ENCODE data around the gene SELL.

The SELL gene

GRCh38 chr1:169711469-169712308 is at the start of gene SELL:
Gene SELL, minus strand, starts transcription at chr1:169711620. Its CDS starts 122 bp downstream, at chr1:169711498.
- ChIA-PET CTCF (interaction anchor here (0.6 to 1.3 kb wide), 7 partner anchors 8 to 1474 kb away, joined by 3 to 5 read pairs (median 3); no protein-coding TSS in a partner anchor), POLR2A (no interaction called here)
- peak; percentile 76 for DNase-seq (ENCODE audit: extremely low spot score)
- TF ChIP-seq ZNF384 (IDR thresholded peaks at IDR 0.05) = no peak
- TF ChIP-seq LEF1 (IDR thresholded peaks at IDR 0.05; ENCODE audit: borderline replicate concordance) = no peak
- TF ChIP-seq L3MBTL2 (conservative IDR thresholded peaks at IDR 0.05) = no peak
- no peak for TF ChIP-seq TARDBP (IDR thresholded peaks at IDR 0.05)
- peak; percentile 59 for TF ChIP-seq PKNOX1 (IDR thresholded peaks at IDR 0.05)
- TF ChIP-seq HDGF (IDR thresholded peaks at IDR 0.05; ENCODE audit: borderline replicate concordance) = no peak
- no peak for TF ChIP-seq NFRKB (IDR thresholded peaks at IDR 0.05)

GRCh38 chr1:169759038-169759437 is 47.6 kb upstream of the SELL start:
- TF ChIP-seq FOXA1 (IDR thresholded peaks at IDR 0.05) (no peak), PKNOX1 (IDR thresholded peaks at IDR 0.05) (no peak), LEF1 (IDR thresholded peaks at IDR 0.05; ENCODE audit: borderline replicate concordance) (no peak), FOXK2 (IDR thresholded peaks at IDR 0.05) (no peak), L3MBTL2 (conservative IDR thresholded peaks at IDR 0.05) (no peak)
- no peak for DNase-seq (ENCODE audit: extremely low spot score)
- ChIA-PET POLR2A (no interaction called here), CTCF (no interaction called here)

- POLR2A ChIA-PET = no interaction called here
- CTCF ChIA-PET = no interaction called here
- DNase-seq (ENCODE audit: extremely low spot score) = no peak
- TF ChIP-seq ZNF384 (IDR thresholded peaks at IDR 0.05) (no peak), LEF1 (IDR thresholded peaks at IDR 0.05; ENCODE audit: borderline replicate concordance) (no peak), SP1 (IDR thresholded peaks at IDR 0.05) (no peak), FOXM1 (IDR thresholded peaks at IDR 0.05; ENCODE audit: borderline replicate concordance) (no peak), PKNOX1 (IDR thresholded peaks at IDR 0.05) (no peak), HDGF (IDR thresholded peaks at IDR 0.05; ENCODE audit: borderline replicate concordance) (no peak), CTBP1 (IDR thresholded peaks at IDR 0.05; ENCODE audit: borderline replicate concordance) (no peak), ARNT (IDR thresholded peaks at IDR 0.05) (no peak), FOXK2 (IDR thresholded peaks at IDR 0.05) (no peak), TARDBP (IDR thresholded peaks at IDR 0.05) (no peak), BHLHE40 (IDR thresholded peaks at IDR 0.05; ENCODE audit: borderline replicate concordance) (no peak), NFRKB (IDR thresholded peaks at IDR 0.05) (no peak)
Measured at GRCh38 chr1:169753549-169753948, 42.1 kb upstream of the SELL start.

- POLR2A ChIA-PET = no interaction called here
- CTCF ChIA-PET = no interaction called here
- TF ChIP-seq NFRKB (IDR thresholded peaks at IDR 0.05) (no peak), CTBP1 (IDR thresholded peaks at IDR 0.05; ENCODE audit: borderline replicate concordance) (no peak)
- DNase-seq (ENCODE audit: extremely low spot score) = no peak
Measured at GRCh38 chr1:169750041-169750440, 38.6 kb upstream of the SELL start.

- TF ChIP-seq NFRKB (IDR thresholded peaks at IDR 0.05) (no peak), TARDBP (IDR thresholded peaks at IDR 0.05) (no peak), HDGF (IDR thresholded peaks at IDR 0.05; ENCODE audit: borderline replicate concordance) (no peak), CTBP1 (IDR thresholded peaks at IDR 0.05; ENCODE audit: borderline replicate concordance) (no peak), LEF1 (IDR thresholded peaks at IDR 0.05; ENCODE audit: borderline replicate concordance) (no peak), BHLHE40 (IDR thresholded peaks at IDR 0.05; ENCODE audit: borderline replicate concordance) (no peak), SP1 (IDR thresholded peaks at IDR 0.05) (no peak), FOXA1 (IDR thresholded peaks at IDR 0.05) (no peak), FOXM1 (IDR thresholded peaks at IDR 0.05; ENCODE audit: borderline replicate concordance) (no peak), ARNT (IDR thresholded peaks at IDR 0.05) (no peak), SUZ12 (IDR thresholded peaks at IDR 0.05) (no peak), PKNOX1 (IDR thresholded peaks at IDR 0.05) (no peak)
- ChIA-PET POLR2A (no interaction called here), CTCF (no interaction called here)
- DNase-seq (ENCODE audit: extremely low spot score) = no peak
Measured at GRCh38 chr1:169746550-169746949, 35.1 kb upstream of the SELL start.

GRCh38 chr1:169745015-169745861 is 33.8 kb upstream of the SELL start:
- ChIA-PET CTCF (no interaction called here), POLR2A (no interaction called here)
- TF ChIP-seq ELF4 (IDR thresholded peaks at IDR 0.05) (no peak), FOXK2 (IDR thresholded peaks at IDR 0.05) (no peak), SP1 (IDR thresholded peaks at IDR 0.05) (no peak)
- no peak for DNase-seq (ENCODE audit: extremely low spot score)
